SH-SY5Y (cell line): ENCODE data around the gene TNF.

Experiments used
- GATA2 ChIP-seq: IDR thresholded peaks from 2 replicates; pipeline ENCODE4 v1.6.1; 2011; ENCODE audit warnings: mild to moderate bottlenecking, low read depth, low read length
- GATA3 ChIP-seq: IDR thresholded peaks from 2 replicates; pipeline ENCODE4 v1.6.1; 2011; ENCODE audit warnings: low read depth, mild to moderate bottlenecking, low read length, moderate library complexity

- TF ChIP-seq GATA2 (no peak), GATA3 (no peak)
Observed at GRCh38 chr6:31548544-31548873, 26.9 kb upstream of the TNF start.
